SK-N-SH (cell line): ENCODE measurements around the gene HSPG2.

Source experiments
- EP300 ChIP-seq, 2 experiments: IDR thresholded peaks; 2 replicates each; pipeline versions ENCODE4 v1.4.0 to v1.6.1; 2012; ENCODE audit warnings: borderline replicate concordance in 1 of 2, low read depth in 1 of 2, low read length in 1 of 2
- GATA2 ChIP-seq: sonication (generic); formaldehyde crosslinking; IDR thresholded peaks from 2 replicates; pipeline ENCODE4 v1.5.0; 2020; ENCODE audit warnings: mild to moderate bottlenecking, missing genetic modification reagents
- JUND ChIP-seq: IDR thresholded peaks from 2 replicates; pipeline ENCODE4 v1.4.0; 2012
- MEF2A ChIP-seq: IDR thresholded peaks from 2 replicates; pipeline ENCODE4 v1.4.0; 2012; ENCODE audit warnings: low read depth, borderline replicate concordance
- MXI1 ChIP-seq: IDR thresholded peaks from 2 replicates; pipeline ENCODE4 v1.6.1; 2012; ENCODE audit warnings: mild to moderate bottlenecking, low read depth, low read length, improper control_type of control experiment
- RCOR1 ChIP-seq: fragments of 150-350 bp; IDR thresholded peaks from 2 replicates; pipeline ENCODE4 v1.6.1; 2017; ENCODE audit warnings: antibody characterized with exemption, low read length
- TAF1 ChIP-seq: IDR thresholded peaks from 2 replicates; pipeline ENCODE4 v1.6.1; 2012; ENCODE audit warnings: low read depth, mild to moderate bottlenecking, low read length, moderate library complexity, borderline replicate concordance
- TF ChIP-seq, protein P1 (sequence below): IDR thresholded peaks from 2 replicates; pipeline ENCODE4 v1.4.0; 2012; ENCODE audit warnings: low read depth, borderline replicate concordance
- TF ChIP-seq, protein P2 (sequence below): fragments of 200-600 bp; sonication (generic); IDR thresholded peaks from 2 replicates; pipeline ENCODE4 v1.6.1; 2017; ENCODE audit warnings: antibody characterized with exemption, mild to moderate bottlenecking, moderate library complexity

DNA sequence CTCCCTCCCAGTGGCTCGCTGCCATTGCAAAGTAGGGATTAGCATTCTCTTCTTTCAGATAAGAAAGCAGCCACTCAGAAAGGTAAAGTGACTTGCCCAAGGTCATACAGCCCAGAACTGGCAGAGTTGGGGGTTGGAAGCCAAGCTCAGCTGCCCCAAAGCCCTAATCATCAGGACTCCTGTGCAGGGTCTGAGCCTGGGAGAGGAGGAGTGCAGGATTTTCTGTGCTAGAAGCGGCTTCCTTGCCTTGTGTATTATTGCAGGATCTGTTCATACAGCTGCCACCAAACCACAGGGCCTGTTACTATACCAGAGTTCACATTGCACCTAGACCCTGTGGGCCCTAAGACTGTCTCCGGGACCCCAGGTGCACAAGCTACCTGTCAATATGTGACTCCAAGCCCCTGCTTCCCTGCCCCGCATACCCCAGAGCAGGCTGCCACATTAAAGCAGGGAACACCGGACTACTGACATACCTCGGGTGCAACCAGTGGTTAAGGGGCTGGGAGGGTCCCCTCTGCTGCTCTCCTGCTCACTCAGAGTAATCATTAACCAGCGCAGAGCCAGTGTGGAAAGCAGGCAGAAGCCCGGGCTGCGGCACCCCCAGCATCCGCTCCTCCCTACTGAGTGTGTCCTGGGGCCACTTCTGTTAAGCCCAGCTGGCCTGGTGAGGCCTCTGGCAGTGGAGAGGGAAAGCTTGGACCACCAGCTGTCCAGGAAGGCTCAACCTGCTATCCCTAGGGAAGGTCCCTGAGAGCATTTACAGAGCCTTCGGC, 15.8 kb downstream of the HSPG2 start:
- TF ChIP-seq, protein P1, sequence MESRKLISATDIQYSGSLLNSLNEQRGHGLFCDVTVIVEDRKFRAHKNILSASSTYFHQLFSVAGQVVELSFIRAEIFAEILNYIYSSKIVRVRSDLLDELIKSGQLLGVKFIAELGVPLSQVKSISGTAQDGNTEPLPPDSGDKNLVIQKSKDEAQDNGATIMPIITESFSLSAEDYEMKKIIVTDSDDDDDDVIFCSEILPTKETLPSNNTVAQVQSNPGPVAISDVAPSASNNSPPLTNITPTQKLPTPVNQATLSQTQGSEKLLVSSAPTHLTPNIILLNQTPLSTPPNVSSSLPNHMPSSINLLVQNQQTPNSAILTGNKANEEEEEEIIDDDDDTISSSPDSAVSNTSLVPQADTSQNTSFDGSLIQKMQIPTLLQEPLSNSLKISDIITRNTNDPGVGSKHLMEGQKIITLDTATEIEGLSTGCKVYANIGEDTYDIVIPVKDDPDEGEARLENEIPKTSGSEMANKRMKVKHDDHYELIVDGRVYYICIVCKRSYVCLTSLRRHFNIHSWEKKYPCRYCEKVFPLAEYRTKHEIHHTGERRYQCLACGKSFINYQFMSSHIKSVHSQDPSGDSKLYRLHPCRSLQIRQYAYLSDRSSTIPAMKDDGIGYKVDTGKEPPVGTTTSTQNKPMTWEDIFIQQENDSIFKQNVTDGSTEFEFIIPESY = no peak
- TF ChIP-seq RCOR1 (no peak), MEF2A (no peak), TAF1 (no peak), GATA2 (CRISPR knock-in tag) (no peak), EP300 (IDR thresholded peaks at IDR 0.05; ENCODE audit: borderline replicate concordance in 1 of 2, low read depth in 1 of 2, low read length in 1 of 2) (no peak), MXI1 (no peak), JUND (no peak)
- TF ChIP-seq, protein P2, sequence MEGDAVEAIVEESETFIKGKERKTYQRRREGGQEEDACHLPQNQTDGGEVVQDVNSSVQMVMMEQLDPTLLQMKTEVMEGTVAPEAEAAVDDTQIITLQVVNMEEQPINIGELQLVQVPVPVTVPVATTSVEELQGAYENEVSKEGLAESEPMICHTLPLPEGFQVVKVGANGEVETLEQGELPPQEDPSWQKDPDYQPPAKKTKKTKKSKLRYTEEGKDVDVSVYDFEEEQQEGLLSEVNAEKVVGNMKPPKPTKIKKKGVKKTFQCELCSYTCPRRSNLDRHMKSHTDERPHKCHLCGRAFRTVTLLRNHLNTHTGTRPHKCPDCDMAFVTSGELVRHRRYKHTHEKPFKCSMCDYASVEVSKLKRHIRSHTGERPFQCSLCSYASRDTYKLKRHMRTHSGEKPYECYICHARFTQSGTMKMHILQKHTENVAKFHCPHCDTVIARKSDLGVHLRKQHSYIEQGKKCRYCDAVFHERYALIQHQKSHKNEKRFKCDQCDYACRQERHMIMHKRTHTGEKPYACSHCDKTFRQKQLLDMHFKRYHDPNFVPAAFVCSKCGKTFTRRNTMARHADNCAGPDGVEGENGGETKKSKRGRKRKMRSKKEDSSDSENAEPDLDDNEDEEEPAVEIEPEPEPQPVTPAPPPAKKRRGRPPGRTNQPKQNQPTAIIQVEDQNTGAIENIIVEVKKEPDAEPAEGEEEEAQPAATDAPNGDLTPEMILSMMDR = no peak
